NT2/D1 (cell line): ENCODE results near the gene TMEM126B.

Source experiments
- SUZ12 ChIP-seq: IDR thresholded peaks from 2 replicates; pipeline ENCODE4 v1.6.1; 2011; ENCODE audit not compliant: insufficient read length, insufficient read depth; ENCODE audit errors: extremely low read depth
- YY1 ChIP-seq: IDR thresholded peaks from 2 replicates; pipeline ENCODE4 v1.6.1; 2011; ENCODE audit not compliant: insufficient read length, insufficient read depth
- ZNF274 ChIP-seq: IDR thresholded peaks from 2 replicates; pipeline ENCODE4 v1.6.1; 2011; ENCODE audit warnings: mild to moderate bottlenecking, low read depth, low read length

DNA sequence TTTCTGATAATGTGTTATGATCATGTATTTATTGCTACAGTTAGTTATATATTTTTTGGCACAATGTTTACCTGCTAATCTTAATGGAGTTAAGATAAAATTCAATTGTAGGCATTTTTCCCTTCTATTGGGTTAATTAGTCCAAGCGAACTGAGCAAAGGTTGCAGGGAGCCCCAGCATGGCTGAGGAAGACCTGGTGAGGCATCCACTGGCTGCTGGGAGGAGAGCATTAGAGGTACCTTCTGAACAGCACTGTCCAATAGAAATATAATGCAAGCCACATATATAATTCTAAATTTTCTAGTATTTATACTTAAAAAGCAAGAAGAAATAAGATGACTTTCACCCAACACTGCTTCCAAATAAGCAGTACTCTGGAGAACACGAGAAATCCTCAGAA is 18.7 kb downstream of the TMEM126B start:
- no peak for TF ChIP-seq ZNF274
- TF ChIP-seq YY1, result no peak
- no peak for TF ChIP-seq SUZ12
